Kasumi-1 (cell line): ENCODE data around the gene LPAR3.

Source experiments
- DNase-seq, 2 experiments: peaks; one replicate each; lab custom pipeline; 2025; lab: John Stamatoyannopoulos, UW

Gene LPAR3

DNA sequence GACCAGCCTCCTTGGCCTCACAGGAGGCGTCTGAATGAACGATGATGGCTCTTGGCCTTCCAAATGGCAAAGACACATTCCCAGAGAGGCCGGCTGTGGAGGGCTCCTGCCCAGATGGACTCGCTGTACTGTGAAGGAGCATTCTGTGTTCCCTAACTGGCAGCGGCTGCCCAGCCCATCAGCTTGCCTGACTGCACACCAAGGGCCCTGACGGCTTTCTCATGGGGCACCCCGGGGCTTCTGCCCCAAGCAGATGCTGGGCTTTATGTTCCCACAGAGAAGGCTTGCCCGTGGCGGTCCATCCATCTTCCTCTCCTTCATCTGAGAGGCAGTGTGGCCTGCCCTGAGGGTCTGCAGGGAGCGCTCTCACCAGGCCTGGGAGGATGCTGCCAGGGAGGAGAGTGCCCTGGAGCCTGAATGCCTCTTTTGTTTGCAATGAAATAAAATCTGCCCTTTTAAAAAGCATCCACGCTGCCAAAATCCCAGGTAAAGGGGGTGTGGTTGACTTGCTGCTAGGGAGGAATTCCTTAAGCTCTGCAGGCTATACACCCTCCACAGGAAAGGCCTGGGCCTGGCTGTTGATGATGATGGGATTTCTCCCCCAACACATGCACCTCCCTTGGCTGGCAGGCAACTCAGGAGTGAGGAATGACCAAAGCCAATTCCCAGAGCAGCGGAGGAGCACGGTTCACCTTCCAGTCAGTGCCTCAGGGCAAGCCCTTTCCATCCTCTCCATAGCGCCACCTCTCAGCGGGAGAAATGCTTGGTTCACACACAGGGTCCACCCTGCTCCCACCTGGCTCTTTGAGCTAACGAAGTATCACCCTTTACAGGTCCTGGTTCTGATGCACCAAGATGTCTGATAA lies 118.1 kb downstream of the LPAR3 start:
- DNase-seq, result no peak

DNA sequence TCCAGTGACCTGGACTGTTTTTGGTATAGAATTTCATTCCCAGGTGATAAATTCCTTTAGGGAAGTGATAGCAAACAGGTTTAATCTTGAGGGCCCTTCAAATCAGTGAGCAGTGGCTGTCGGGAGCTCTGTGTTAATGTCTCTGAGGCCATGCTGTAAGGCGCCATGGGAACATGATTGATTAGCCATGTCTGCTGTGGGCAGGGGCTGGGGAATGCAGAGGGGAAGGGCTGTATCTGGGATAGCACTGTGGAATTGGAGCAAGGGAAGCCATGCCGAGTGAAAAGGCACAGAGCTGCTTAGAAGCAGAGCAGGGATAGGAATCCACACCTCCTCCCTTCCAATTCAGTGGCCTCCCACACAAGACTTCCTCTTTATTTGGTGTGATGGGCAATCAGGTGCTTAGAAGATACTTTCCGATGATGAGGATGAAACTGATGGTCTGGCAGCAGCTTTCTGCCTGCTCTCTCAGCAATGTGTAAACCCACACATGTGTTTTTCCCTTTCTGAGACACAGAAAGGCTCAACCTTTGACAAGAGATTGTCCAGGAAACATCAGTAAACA lies 119.0 kb downstream of the LPAR3 start:
- no peak for DNase-seq

DNA sequence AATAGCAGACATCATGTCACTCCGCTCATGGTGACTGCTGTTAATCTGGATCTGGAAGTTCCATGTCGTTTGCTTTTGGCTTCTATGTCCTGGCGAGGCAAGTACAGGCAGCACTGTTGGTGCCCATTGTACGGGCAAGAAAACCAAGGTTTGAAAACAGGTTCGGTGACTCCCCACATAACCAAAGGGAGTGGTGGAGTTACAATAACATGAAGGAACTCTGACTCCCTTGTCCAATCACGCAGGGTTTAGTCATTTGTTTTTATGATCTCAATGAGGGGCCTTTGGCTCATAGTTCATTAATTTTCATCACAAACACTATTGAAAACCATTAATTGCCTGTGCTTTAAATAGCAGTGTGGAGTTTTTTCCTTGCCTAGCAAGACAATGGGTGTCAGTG lies 119.8 kb downstream of the LPAR3 start:
- DNase-seq, result no peak

DNA sequence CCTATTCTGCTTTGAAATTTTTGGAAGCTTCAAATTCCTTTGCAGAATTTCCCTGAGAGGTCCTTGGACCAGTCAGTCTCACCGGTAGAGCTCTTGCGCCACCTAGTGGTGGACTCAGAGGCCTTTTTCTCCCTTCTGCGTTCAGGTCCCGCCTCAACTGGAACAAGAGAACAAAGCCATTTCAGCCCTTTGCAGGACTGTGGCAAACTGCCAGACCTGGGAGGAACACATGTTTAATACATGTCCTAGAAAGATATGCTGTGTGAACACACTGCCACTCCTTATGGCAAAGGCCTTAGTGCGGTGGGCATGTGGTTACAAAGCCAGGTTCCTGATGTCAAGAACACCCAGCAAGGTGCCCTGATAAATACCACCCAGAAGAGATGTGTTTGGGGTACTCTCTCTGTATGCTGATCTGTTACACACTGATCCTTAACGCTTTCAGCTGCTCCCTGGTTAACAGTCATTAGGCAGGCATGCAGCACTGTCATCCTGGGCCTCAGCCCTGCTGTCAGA lies 120.5 kb downstream of the LPAR3 start:
- peak; percentile 70 to 71 for DNase-seq

DNA sequence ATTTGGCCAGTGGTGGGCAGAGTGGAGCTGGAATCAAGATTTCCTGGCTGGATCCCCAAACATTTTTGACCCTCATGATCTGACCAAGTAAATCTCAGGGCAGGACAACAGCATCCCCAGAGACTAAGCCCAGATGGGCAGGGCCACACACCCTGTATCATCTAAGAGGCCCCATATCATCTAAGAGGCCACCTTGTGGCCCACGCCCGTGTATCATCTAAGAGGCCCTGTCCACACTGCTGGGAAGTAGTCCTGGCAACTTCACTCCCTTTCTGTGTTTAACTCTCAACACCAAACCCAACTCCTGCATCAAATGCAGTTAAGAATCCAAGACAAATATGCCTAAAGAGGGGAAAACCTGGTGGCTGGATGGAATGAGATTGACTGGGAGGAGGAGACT lies 121.1 kb downstream of the LPAR3 start:
- DNase-seq, result peak in 1 of 2 experiments; percentile 39

DNA sequence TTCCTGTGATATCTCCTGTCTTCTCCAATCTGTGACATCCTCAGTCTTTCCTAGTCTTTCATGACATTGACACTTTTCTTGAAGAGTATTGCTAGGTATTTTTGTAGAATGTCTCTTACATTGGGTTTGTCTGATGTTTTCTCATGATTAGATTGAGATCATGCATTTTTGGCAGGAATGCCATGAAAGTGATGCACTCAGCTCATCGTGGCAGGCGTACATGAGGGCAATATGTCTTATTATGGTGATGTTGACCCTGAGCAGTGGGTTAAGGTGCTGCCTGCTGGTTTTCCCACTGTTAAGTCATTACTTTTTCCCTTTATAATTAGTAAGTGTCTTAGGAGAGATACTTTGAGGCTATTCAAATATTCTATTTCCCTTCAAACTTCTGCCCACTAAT lies 122.5 kb downstream of the LPAR3 start:
- no peak for DNase-seq

DNA sequence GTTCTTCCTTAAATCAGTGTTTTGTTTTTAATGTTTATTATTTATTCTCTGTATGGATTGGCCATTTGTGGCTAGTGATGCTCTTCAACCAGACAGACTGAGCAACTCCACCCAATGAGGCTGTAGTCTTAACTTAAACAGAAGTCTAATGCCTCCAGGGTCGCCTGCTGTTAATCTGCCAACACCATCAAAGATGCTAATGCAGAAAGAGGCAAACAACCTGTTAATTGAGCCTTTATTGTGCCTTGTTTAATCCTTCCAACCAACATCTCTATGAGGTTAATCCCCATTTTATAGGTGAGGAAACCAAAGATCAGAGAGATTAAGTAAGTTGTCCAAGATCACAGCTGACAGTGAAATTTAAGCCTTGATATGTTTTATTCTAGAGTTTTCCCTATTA lies 123.4 kb downstream of the LPAR3 start:
- no peak for DNase-seq

DNA sequence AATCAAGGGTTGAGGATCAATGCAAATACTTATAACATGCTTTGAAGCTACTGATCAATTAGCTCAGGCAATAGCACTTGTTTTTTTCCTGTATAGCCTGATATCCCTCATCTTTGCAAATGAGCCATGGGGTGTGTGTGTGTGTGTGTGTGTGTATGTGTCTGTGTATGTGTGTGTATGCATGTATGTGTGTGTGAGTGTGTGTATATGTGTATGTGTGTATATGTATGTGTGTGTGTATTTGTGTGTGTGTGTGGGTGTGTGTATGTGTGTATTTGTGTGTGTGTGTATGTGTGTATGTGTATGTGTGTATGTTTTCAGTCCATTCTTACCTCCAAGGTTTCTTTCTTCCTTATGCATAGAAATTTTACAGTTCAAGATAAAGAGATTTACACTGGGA lies 124.4 kb downstream of the LPAR3 start:
- no peak for DNase-seq

DNA sequence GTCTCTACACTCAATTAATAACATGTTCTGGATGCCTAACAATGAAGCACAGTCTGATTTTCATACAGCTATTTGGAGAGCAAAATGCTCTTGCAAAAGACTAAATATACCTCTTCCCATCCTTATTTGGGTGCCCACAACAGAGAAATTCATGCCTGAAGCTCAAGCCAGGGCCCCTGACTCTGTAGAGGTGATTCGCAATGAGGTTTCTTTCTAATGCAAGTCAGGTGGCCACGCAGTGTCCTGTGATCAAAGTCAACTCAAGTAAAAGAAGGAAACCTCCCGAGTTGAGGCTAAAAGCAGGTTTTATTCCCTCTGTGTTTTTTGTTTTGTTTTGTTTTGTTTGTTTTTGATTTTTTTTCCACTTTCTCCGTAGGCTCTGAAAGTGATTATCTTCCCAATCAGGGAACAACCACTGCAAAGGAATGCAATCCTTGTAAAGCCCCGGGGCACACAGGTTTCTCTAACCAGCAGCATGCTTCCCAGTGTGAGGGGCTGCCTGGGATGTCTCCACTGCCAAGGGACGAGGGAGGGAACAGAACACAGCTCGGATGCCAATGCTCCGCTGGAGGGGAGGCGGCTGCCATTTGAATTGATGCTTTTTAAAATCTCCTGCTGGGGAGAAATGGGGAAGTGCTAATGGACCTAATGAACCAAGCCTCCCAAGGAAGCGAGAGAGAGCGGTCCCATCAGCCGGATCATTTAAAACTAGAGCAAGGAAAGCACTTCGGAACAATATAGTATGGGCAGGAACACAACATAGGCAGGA lies 128.9 kb downstream of the LPAR3 start:
- no peak for DNase-seq

DNA sequence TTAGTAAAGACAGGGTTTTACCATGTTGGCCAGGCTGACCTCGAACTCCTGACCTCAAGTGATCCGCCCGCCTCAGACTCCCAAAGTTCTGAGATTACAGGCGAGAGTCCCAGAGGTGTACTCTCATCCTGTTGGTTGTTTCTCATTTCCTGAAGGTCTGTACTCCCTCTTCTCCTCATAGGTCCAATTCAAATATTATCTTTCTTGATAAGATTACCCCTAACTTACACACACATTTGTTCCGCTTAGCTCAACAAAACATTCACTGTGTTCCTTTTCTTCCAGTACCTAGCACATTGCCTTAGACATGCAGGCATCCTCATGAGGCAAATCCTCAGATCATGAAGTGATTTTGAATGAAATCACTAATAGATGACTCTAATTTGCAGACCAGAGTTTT lies 130.3 kb downstream of the LPAR3 start:
- no peak for DNase-seq
